Suppressor macrophage treated with lipopolysaccharide for 4 hours (primary cell): Measurements from ENCODE around the gene TMEM62.
"Not testable (repeated sequence)": the region's sequence is repeated elsewhere in the genome, so short reads cannot be mapped to it uniquely, and the experiment has no call there.

Experiments
- DNase-seq: peaks from one replicate; pipeline ENCODE4 v3.0.0-alpha.2; 2020

TMEM62 gene

DNA sequence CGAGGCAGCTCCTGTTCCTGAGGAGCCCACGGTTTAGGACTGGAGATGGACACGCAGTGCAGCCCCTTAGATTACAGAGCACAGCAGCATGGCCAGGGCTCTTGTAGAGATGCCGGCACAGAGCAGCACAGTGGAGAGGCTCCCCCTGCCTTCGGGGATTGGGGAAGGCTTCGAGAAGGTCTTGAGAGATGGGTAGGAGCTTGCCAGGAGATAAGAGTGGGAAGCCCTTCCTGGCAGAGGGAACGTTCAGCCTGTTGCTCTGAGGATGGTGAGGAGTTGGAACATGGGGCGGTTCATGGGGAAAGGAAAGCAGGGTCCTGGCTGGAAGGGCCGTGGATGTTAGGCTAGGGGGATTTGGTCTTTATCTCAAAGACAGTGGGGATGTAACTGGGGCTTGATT is 77.4 kb downstream of the TMEM62 start:
- no peak for DNase-seq

DNA sequence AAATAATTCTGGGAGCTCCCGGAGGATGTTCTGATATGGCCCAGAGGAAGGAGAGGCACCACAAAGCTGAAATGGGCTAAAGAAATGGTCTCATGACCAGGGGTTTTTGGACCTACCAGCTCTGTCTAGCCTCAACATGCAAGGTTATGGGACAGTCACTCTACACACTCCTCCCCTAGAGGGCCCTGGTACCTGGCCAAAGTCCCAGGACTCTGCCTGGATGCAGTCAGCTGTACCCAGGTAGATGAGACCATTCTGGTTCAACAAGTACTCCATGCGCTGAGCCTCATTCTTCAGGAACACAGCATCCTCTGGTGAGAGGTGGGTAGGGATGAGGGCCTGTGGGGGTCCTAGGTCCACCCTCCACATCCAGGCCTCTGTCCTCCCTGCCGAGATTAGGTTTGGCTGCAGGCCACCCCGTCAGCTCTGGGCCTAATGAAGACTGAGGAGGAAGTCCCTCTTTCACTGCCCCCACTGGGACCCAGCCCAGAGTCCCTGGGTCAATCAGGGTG is 77.9 kb downstream of the TMEM62 start:
- DNase-seq = no peak

DNA sequence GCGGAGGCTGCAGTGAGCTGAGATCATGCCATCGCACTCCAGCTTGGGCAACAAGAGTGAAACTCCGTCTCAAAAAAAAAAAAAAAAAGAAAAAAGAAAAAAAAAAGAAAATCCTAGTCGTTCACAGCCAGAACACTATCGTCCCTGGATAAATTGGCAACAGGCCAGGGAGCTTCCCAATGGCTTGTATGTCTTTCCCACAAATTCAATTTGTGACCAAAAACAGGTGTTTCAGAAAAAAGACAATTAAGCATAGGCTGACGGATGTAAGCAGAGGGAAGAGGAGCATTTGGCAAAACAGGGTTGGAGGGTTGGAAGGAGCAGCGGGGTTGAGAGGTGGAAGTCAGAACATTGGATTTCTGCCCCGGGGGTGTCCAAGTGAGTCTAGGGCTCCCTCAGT is 78.9 kb downstream of the TMEM62 start:
- DNase-seq = no peak

DNA sequence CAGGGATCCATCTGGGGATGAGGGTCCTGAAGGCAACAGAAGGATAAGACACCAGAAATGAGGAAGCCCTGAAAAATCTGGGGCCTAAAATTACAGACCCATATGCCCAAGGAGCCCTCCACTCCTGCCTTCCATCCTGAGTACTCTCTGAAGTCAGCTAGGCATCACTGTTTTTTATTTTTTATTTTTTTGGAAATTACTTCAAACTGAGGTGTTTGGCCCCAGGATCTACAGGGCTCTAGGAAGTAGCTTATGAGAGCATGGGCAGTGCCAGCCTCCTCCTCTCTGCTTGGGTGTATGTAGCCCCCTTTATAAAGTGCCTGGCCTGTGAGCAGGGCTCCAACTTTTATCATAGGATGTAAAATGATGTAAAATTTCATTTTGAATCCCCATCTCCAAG is 79.6 kb downstream of the TMEM62 start:
- no peak for DNase-seq

DNA sequence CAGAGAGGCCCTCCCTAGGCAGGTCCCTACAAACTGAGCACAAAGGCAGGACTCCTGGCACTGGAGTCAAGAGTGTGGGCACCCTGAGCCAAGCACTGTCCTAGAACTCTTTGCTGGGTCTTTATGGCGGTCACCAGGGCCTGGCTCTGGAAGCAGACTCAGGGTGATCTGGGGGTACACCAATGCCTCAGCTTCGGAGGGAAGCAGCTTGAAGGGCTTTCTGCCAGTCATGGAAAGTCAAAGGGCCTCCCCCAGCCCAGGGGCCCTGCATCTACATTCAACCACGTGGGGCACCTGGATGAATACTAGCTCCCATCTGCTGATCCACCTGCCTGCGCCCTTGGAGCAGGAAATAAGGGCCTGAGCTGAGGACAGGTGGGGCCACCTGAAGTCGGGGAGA is 80.1 kb downstream of the TMEM62 start:
- no peak for DNase-seq

DNA sequence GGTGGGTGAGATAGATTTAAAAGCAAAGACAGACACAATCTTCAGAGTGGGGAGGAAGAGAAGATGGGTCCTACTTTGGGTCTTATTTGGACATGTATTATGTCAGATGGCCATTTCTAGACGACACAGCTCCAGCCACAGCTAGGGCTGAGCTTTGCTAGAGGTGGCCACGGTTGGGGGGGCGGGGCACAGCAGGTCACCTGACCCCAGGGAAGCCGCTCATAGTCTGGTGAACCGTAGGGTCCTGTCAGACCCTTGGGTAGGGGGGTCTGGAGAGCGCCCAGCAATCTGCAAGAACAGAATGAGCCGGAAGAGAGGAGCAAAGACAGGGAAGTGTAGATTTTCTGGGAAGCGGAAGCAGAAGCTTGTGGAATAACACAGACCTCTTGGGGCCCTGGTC is 80.8 kb downstream of the TMEM62 start:
- DNase-seq = no peak

DNA sequence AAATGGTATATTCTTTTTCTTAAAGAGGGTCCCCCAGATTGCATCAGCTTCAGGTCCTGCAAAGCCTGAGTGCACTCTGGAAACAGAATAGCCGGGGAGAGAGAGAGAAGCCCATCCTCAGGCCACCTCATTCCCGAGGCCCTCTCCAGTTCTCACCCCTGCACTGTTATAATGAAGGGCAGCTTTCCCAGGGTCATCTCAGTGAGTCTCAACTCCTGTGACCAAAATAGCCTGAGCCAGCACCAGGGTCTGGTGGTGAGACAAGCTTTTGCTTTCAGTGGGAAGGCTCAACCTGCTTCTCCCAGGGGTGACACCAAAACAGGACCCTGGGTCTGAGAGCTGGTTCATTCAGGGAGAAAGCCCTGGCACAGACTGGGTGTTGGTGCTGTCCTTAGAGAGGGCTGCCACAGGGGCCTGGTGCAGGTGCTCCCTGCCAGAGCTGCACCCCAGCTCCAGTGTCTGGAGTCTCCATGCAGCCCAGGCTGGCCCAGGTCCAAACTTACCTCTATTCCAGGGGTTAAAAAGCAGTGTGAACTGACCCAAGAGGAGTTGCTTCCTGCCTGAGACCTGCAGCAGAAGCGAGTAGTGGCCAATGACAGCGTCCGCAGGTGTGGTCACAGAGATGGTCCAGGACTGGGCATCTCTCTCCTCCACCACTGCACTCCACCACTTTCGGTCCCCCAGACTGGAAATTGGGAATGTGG is 81.4 kb downstream of the TMEM62 start:
- DNase-seq = no peak

DNA sequence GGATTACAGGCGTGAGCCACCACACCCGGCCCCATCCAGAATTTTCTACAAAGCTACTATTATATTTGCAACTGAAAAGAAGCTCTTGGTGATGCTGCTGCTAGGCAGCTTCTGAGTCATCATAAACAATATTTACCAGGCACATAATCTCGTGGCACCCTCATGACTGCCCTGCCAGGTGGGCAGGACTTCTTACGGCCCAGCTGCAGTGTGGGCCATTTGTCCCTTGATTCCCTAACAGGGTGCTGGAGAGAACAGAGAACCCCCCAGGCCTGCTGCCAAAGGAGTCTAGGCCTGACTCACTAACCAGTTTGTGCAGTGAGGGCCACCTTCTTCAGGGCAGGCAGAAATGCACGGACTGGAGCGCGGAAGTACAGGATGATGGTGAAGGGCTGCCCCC is 82.6 kb downstream of the TMEM62 start:
- no peak for DNase-seq

DNA sequence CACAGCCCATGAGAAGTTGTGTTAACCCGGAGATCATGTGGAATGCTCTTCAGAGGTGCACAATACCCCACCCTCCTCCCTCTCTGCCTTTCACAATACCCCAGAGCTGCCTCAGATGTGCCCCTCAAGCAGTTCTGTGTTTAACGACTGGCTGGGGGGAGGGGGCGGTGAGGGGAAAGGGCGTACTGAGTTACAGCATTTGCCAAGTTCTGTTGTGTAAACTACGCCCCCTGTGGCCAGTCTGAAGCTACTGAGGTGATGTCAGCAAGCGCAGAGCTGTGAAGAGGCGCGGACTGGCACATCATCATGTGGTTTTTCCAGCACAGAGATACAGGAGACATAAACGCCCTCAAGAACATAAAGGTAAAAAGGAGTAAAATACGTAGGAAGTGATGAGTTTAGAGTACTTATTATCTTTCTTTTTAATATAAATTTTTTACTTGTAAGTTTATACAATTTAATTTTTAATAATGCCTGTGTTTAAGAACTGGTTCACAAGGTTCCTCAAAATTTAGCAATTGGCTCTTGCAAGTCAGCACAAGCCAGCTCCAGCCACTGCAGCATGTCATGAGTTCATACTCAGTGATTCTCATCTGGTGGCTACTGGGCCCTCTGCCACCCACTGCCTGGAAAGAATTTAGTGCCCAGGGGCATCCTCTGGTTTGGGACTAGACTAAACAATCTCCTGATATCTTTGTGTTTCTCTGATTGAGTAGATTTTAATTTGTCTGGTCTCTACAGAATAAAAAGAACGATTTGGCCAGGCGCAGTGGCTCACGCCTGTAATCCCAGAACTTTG is 85.7 kb downstream of the TMEM62 start:
- peak; percentile 21 for DNase-seq

DNA sequence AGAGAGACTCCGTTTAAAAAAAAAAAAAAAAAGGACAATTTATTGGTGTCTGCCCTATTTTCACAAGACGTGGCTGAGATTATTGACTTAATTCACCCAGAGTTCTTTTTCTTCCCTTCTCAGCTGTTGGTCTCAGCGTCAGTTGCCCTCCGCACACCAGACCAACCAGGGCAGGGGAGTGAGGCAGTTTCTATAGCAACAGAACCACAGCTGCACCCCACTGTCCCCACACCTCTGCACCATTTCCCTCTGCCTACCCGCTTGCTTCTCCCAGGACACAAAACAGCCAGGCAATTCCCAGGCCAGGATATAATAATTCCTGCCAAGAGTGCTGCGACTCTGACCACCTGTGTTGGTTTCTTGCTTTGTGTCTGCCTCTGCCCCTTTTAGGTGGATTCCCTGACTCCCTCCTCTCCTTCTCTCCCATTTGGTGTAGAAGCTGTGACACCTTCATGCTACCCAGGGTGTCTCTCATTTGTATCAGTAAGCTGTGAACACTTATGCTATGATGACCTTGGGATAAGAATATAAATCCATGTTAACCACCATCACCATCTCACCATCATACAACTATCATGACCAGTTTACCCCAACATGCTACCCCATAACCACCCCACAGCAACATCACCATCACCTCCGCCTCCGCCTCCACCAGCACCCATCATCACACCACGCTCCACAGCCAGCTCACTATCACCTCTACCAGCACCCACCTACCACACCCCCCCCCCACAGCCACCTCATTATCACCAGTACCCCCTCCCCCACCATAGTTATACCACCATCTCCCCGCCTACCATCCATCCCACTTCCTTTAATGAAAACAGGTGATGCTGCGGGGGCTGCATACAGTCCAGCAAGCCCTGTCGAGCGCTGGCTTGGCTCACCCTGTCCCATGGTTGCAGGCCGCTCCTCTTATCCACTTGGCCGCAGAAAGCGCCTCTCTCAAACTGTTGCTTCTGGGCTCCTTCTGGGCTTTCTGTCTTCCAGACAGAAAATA is 86.8 kb downstream of the TMEM62 start:
- DNase-seq = no peak

DNA sequence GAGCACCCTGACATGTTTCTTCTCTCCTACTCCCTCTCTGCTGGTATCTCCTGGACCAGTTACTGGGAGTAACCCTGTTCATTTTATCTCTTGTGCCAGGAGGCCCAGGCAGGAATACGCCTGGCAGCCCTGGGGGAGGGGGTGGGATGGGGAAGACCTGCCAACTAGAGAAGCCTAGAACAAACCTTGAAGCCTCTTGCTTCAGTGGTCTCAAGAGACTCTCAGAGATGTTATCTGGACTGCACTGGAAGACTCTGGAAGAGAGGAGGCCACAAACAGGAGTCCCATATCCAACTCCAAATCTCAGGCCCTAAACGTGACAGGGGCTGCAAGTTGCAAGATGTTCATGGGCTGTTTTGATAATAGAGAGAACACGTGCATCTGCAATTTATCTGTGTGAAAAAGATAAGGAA is 87.6 kb downstream of the TMEM62 start, which contains the start of gene EPB42:
Gene EPB42, minus strand, starts transcription at position 28 of the 413 bp plus-strand sequence. CDS start 193 bp downstream, outside the sequence.
- DNase-seq = no peak

DNA sequence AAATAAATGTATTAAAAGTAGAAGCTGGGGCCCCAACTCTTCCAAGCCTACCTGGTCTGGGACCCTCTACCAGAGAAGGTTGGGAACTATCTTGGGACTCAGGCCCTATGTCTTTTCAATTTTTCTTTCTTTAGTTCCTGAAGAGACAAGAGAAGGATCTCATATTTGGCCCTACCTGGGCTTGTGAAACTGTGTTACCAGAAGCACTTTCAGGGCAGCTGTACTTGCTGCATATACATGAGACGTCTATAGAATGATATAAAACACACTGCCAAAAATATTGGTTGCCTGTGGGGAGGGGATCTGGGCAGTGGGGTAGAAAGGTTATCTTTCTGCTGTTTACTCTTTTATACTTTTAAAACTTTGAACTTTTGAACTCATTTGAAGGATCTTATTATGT is 88.0 kb downstream of the TMEM62 start:
- DNase-seq = no peak

DNA sequence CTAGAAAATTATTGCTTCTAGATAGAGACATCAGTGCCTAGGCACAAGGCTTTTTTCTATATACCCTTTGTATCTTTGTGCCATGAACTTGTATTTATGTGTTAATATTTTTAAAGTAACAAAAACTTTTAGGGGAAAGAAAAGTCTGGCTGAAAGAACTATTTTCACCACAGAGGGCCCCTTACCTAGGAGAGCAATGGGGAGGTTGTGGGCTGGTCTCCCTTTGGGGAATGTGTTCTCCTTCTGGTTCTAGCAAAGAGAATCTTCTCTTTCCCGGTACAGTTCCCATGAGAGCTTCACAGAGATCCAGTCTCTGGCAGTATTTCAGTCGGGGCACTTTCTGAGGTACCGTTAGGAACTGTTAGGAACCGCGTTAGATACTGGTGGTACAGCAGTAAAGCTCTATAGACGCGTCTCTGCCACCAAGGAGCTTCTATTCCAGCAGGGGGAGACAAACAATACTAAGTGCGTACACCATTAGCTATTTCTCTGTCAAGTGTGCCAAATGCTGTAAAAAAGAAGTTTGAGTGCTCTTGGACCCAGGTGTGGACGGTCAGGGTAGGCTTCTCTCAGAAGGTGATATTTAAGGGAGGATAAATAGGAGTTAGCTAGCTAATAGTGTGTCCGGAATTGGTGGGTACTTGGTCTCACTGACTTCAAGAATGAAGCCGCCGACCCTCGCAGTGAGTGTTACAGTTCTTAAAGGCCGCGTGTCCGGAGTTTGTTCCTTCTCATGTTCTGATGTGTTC is 92.0 kb downstream of the TMEM62 start:
- peak; percentile 87 for DNase-seq

DNA sequence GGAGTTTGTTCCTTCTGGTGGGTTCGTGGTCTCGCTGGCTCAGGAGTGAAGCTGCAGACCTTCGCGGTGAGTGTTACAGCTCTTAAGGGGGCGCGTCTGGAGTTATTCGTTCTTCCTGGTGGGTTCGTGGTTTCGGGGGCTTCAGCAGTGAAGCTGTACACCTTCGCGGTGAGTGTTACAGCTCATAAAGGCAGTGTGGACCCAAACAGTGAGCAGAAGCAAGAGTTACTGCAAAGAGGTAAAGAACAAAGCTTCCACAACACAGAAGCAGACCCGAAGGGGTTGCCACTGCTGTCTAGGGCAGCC is 92.5 kb downstream of the TMEM62 start:
- DNase-seq = not testable (repeated sequence)

DNA sequence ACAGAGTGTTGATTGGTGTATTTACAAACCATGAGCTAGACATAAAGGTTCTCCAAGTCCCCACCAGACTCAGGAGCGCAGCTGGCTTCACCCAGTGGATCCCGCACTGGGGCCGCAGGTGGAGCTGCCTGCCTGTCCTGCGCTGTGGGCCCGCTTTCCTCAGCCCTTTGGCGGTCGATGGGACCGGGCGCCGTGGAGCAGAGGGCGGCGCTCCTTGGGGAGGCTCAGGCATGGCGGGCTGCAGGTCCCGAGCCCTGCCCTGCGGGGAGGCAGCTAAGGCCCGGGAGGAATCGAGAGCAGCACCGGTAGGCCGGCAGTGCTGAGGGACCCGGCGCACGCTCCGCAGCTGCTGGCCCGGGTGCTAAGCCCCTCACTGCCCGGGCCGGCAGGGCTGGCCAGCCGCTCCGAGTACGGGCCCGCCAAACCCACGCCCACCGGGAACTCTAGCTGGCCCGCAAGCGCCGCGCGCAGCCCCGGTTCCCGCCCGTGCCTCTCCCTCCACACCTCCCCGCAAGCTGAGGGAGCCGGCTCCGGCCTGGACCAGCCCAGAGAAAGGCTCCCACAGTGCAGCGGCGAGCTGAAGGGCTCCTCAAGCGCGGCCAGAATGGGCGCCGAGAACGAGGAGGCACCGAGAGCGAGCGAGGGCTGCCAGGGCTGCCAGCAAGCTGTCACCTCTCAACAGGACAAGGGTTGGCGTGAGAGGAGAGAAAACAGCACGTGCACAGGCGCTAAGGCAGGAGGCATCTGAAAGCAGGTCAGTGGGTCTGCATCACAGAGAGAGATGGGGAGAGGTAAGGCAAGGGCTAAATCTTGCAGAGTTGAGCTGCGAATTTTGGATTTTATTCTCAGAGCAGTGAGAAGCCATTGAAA is 93.3 kb downstream of the TMEM62 start:
- no peak for DNase-seq

DNA sequence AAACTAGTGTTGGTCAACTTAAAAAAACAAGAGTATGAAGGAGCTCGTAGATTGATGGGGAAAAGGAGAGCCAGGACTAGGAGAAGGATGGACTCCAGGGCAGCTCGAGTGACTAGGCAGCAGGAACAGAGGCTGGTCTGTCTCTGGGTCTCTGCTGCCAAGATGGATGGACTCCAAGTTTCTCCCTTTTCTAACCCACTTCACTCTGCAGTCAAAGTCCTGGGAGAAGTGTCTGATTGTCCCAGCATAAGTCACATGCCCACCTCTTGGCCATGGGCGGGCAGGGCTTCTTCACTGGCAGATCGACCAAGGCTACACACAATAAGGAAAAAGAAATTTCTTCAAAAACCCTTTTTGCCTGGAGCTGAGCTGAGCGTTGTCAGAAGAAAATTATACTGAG is 96.6 kb downstream of the TMEM62 start:
- no peak for DNase-seq

DNA sequence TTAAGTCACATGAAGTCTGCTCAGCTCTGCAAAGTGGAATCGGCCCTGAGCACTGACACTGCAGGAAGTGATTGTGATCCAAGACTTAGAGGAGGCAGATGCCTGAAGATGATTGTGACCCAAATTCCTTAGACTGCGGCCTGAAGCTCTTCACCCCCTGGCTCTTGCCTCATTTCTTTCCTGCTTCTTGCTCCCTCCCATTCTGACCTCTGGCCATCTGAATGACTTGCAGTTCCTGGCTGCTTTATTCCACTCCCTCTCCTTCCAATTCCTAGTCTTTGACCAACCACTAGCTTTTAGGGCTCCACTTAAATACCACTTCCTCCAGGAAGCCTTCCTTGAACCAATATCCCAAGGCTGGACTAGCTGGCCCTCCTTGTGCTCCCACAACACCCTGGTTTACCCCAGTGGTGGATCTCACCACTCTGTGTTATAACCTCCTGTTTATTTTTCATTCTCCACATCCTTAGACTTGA is 97.3 kb downstream of the TMEM62 start:
- no peak for DNase-seq

DNA sequence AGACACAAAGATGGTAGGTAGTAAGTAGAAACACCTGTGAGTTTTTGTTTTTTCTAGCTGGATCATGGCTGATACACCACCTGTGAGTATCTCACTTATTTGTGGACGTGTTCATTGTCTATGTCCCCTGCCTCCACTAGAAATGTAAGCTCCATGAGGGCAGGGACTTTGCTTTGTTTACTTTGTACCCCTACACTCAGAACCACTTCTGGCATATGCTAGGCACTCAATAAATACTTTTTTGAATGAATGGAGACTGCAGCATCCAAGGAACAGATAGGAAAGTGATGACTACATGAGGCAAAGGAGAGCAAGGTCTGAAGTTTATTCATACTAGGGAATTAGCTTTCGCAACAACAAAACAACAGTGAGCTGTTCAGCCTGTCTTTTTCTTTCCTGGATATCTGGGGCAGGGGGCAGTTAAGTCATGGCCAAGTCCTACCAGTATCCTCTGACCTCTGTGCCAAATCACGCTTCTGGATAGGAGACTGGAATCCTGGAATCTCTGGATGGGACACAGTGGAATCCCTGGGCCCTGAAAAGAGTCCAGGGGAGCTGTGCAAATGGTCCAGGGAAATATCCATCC is 99.0 kb downstream of the TMEM62 start:
- DNase-seq = no peak
